Stimulated activated CD8-positive, alpha-beta memory T cell treated with anti-CD3 and anti-CD28 coated beads, Interleukin-15, amount 100 ng/mL, for 4 hours (primary cell): ENCODE measurements around the gene HEXIM2.

Experiments
- DNase-seq, 2 donors: peaks; one replicate each; pipeline ENCODE4 v3.0.0-alpha.2; 2020; ENCODE audit warnings: low read depth in 2 of 2

Gene HEXIM2

GRCh38 chr17:45127548-45128300 is 34.0 kb upstream of the HEXIM2 start:
- no peak for DNase-seq

- DNase-seq: no peak
These were observed 33.3 kb upstream of the HEXIM2 start for GRCh38 chr17:45128331-45128730.

- DNase-seq: no peak
These were observed 32.7 kb upstream of the HEXIM2 start for GRCh38 chr17:45128989-45129388.

- DNase-seq: no peak
These were observed 32.2 kb upstream of the HEXIM2 start for GRCh38 chr17:45129426-45129939.

- no peak for DNase-seq
These were observed 31.6 kb upstream of the HEXIM2 start for GRCh38 chr17:45129940-45130680.

- no peak for DNase-seq
These were observed 30.7 kb upstream of the HEXIM2 start for GRCh38 chr17:45130681-45131615.

GRCh38 chr17:45131616-45132319 is 29.9 kb upstream of the HEXIM2 start:
- DNase-seq: peak in 1 of 2 donors; percentile 17

- DNase-seq: peak in 1 of 2 donors; percentile 36
These were observed 29.4 kb upstream of the HEXIM2 start, which contains the start of gene PLCD3 for GRCh38 chr17:45132320-45132571. Gene PLCD3, minus strand, starts transcription at chr17:45132515. Its CDS starts 105 bp downstream, at chr17:45132410.

- peak in 1 of 2 donors; percentile 53 for DNase-seq
These were observed 28.9 kb upstream of the HEXIM2 start for GRCh38 chr17:45132572-45133463.

GRCh38 chr17:45135192-45135977 is 26.3 kb upstream of the HEXIM2 start, which contains the start of gene ACBD4:
Gene ACBD4, plus strand, starts transcription at chr17:45135687. Its CDS starts 458 bp downstream, at chr17:45136145.
- DNase-seq: peak; percentile 88 to 92

- no peak for DNase-seq
These were observed 25.5 kb upstream of the HEXIM2 start for GRCh38 chr17:45135978-45136791.

GRCh38 chr17:45136846-45137560 is 24.7 kb upstream of the HEXIM2 start:
- DNase-seq: no peak

GRCh38 chr17:45137561-45138305 is 23.9 kb upstream of the HEXIM2 start:
- no peak for DNase-seq

- no peak for DNase-seq
These were observed 22.7 kb upstream of the HEXIM2 start for GRCh38 chr17:45138911-45139532.

- DNase-seq: no peak
These were observed 22.1 kb upstream of the HEXIM2 start for GRCh38 chr17:45139533-45139920.

- DNase-seq: no peak
These were observed 18.5 kb upstream of the HEXIM2 start for GRCh38 chr17:45143094-45143670.
